Neural cell (in vitro differentiated cells): Measurements from ENCODE around the gene HMCN2. TPM values are rescaled to one million over a fixed set of nuclear protein-coding genes. Genes with fewer than 3 reads are reported as not detected.

Experiments
- H2AFZ ChIP-seq: fragments of 200-600, 300-800 bp; sonication (generic), shearing (Covaris generic); 2 replicates; pipeline ENCODE4 v1.6.0; 2014; ENCODE audit warnings: low read depth, mild to moderate bottlenecking, antibody characterized with exemption, low read length, moderate library complexity
- H3F3A ChIP-seq: fragments of 200-600 bp; shearing (Covaris generic); 2 replicates; pipeline ENCODE4 v1.6.1; 2016; ENCODE audit warnings: mild to moderate bottlenecking, moderate library complexity, mixed read lengths, antibody characterized with exemption, low read length; ENCODE audit not compliant: insufficient read depth, poor library complexity, severe bottlenecking
- H3K27ac ChIP-seq: fragments of 200-600, 300-800 bp; sonication (generic), shearing (Covaris generic); 2 replicates; pipeline ENCODE4 v1.5.1; 2014; ENCODE audit warnings: mild to moderate bottlenecking, low read length, moderate library complexity
- H3K27me3 ChIP-seq: fragments of 300-800, 200-600 bp; sonication (generic), shearing (Covaris generic); 2 replicates; pipeline ENCODE4 v1.6.0; 2014; ENCODE audit warnings: mild to moderate bottlenecking, low read depth, low read length, moderate library complexity; ENCODE audit not compliant: insufficient read depth
- H3K36me3 ChIP-seq: fragments of 300-800, 200-600 bp; sonication (generic), shearing (Covaris generic); 2 replicates; pipeline ENCODE4 v1.5.1; 2014; ENCODE audit warnings: mild to moderate bottlenecking, antibody characterized with exemption, low read length, moderate library complexity; ENCODE audit not compliant: insufficient read depth
- H3K4me2 ChIP-seq: fragments of 300-800, 200-600 bp; sonication (generic), shearing (Covaris generic); 2 replicates; pipeline ENCODE4 v1.6.0; 2014; ENCODE audit warnings: mild to moderate bottlenecking, low read length
- H3K4me3 ChIP-seq: fragments of 300-800, 200-600 bp; sonication (generic), shearing (Covaris generic); 2 replicates; pipeline ENCODE4 v1.5.1; 2014; ENCODE audit warnings: mild to moderate bottlenecking, low read length, moderate library complexity
- H3K79me2 ChIP-seq: fragments of 200-600 bp; shearing (Covaris generic); replicated peaks from 2 replicates; pipeline ENCODE4 v1.6.0; 2014; ENCODE audit warnings: mild to moderate bottlenecking, low read length, moderate library complexity; ENCODE audit not compliant: insufficient read depth
- H3K9ac ChIP-seq: fragments of 300-800, 200-600 bp; sonication (generic), shearing (Covaris generic); 2 replicates; pipeline ENCODE4 v1.6.1; 2016; ENCODE audit warnings: mild to moderate bottlenecking, low read length, mixed read lengths
- H3K9me2 ChIP-seq: fragments of 200-600 bp; shearing (Covaris generic); 2 replicates; pipeline ENCODE4 v1.6.1; 2016; ENCODE audit warnings: mild to moderate bottlenecking, low read length, mixed read lengths; ENCODE audit not compliant: insufficient read depth
- H3K9me3 ChIP-seq: fragments of 200-600, 300-800 bp; sonication (generic), shearing (Covaris generic); 2 replicates; pipeline ENCODE4 v1.6.1; 2016; ENCODE audit warnings: mild to moderate bottlenecking, mixed run types, low read length, moderate library complexity, mixed read lengths
- H4K20me1 ChIP-seq: fragments of 200-600 bp; shearing (Covaris generic); 2 replicates; pipeline ENCODE4 v1.6.1; 2016; ENCODE audit warnings: mild to moderate bottlenecking, mixed run types; ENCODE audit not compliant: insufficient read depth
- EP300 ChIP-seq: fragments of 450-650 bp; conservative IDR thresholded peaks from 2 replicates; pipeline ENCODE4 v1.6.1; 2014; ENCODE audit warnings: antibody characterized with exemption, mild to moderate bottlenecking, moderate library complexity; ENCODE audit not compliant: poor library complexity, severe bottlenecking
- EZH2 ChIP-seq: fragments of 200-600, 300-800 bp; shearing (Covaris generic), sonication (generic); IDR thresholded peaks from 2 replicates; pipeline ENCODE4 v1.6.1; 2014; ENCODE audit warnings: antibody characterized with exemption, low read length, borderline replicate concordance, mild to moderate bottlenecking; ENCODE audit not compliant: insufficient read depth, poor library complexity, severe bottlenecking
- MXI1 ChIP-seq: fragments of 450-650 bp; conservative IDR thresholded peaks from 2 replicates; pipeline ENCODE4 v1.6.1; 2014; ENCODE audit warnings: antibody characterized with exemption, mild to moderate bottlenecking; ENCODE audit not compliant: poor library complexity, severe bottlenecking
- POLR2AphosphoS5 ChIP-seq: IDR thresholded peaks from 2 replicates; pipeline ENCODE4 v1.6.1; 2012
- RAD21 ChIP-seq: fragments of 450-650 bp; conservative IDR thresholded peaks from 2 replicates; pipeline ENCODE4 v1.6.1; 2014; ENCODE audit warnings: antibody characterized with exemption, mild to moderate bottlenecking, moderate library complexity
- REST ChIP-seq: IDR thresholded peaks from 2 replicates; pipeline ENCODE4 v1.6.1; 2012; ENCODE audit warnings: borderline replicate concordance
- SMC3 ChIP-seq: fragments of 450-650 bp; conservative IDR thresholded peaks from 2 replicates; pipeline ENCODE4 v1.6.1; 2014; ENCODE audit warnings: antibody characterized with exemption, mild to moderate bottlenecking, moderate library complexity; ENCODE audit not compliant: poor library complexity
- TAF1 ChIP-seq: IDR thresholded peaks from 2 replicates; pipeline ENCODE4 v1.6.1; 2012; ENCODE audit warnings: low read depth
- polyA plus RNA-seq: library from polyadenylated mRNA; depleted of rRNA; stranded (reverse); fragments of >200 nt; gene quantifications from 2 replicates; pipeline ENCODE4 v1.2.3, GENCODE V29; 2014
- TF ChIP-seq, protein P1 (sequence below): fragments of 450-650 bp; IDR thresholded peaks from 2 replicates; pipeline ENCODE4 v1.5.1; 2014; ENCODE audit warnings: antibody characterized with exemption, mild to moderate bottlenecking, moderate library complexity; ENCODE audit not compliant: poor library complexity, severe bottlenecking

HMCN2 gene
- polyA plus RNA-seq, 1 donor from 2014 or later, result 1.7 TPM

DNA sequence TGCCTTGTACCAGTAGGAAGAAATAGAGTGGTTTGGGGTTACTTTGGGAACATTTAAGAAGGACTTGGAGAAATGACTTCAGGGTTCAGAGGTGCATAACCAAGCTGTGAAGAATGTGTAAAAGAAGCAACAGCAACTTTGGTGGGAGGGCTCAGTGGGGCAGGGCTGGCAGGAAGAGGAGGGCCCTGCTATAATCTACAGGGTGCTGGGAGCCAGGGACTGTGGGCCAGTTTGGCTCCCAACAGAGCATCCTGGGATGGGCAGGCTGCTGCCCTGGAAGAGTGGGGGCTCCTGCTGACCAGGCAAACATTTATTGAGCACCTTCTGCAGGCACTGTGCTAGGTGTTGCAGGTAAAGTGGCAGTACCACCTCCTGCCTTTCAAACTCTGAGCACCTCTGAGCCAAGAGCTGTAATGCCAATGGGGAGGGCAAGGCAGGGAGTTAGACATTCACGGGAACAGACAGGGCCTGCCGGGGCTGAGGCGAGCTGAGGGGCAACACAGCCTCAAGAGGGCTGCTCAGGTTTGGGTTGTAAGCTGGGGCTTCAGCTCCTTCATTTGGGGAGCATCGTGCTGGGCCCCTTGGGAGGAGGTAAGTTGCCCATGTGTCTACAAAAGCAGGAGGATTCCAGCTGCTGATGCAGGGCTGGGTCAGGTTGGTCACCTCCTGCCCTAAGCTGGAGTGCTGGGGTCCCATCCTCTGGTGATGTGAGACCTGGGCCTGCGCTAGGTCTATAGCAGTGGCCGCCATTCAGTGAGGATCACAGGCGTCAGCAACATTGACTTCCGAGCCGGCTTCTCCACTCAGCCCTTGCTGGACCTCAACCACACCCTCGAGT is 30.6 kb downstream of the HMCN2 start:
- Histone ChIP-seq H3K27ac (no peak overlapping the region), H4K20me1 (no peaks in the 10 kb centered on the region), H2AFZ (no peak overlapping the region), H3K4me2 (no peak overlapping the region), H3K4me3 (no peak overlapping the region), H3K9me3 (no peaks in the 10 kb centered on the region), H3K9ac (no peak overlapping the region), H3K27me3 (no peaks in the 10 kb centered on the region), H3F3A (no peaks in the 10 kb centered on the region), H3K9me2 (no peaks in the 10 kb centered on the region), H3K79me2 (no peaks in the 10 kb centered on the region), H3K36me3 (no peaks in the 10 kb centered on the region)
- no peak for TF ChIP-seq EZH2
- TF ChIP-seq TAF1, result no peak
- no peak for TF ChIP-seq EP300
- TF ChIP-seq, protein P1, sequence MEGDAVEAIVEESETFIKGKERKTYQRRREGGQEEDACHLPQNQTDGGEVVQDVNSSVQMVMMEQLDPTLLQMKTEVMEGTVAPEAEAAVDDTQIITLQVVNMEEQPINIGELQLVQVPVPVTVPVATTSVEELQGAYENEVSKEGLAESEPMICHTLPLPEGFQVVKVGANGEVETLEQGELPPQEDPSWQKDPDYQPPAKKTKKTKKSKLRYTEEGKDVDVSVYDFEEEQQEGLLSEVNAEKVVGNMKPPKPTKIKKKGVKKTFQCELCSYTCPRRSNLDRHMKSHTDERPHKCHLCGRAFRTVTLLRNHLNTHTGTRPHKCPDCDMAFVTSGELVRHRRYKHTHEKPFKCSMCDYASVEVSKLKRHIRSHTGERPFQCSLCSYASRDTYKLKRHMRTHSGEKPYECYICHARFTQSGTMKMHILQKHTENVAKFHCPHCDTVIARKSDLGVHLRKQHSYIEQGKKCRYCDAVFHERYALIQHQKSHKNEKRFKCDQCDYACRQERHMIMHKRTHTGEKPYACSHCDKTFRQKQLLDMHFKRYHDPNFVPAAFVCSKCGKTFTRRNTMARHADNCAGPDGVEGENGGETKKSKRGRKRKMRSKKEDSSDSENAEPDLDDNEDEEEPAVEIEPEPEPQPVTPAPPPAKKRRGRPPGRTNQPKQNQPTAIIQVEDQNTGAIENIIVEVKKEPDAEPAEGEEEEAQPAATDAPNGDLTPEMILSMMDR, result no peak
- no peak for TF ChIP-seq RAD21
- no peak for TF ChIP-seq POLR2AphosphoS5
- TF ChIP-seq SMC3, result no peak
- no peak for TF ChIP-seq MXI1
- TF ChIP-seq REST, result no peak

- no peaks in the 10 kb centered on the region for H3K27me3 ChIP-seq
- no peak overlapping the region for H3K4me2 ChIP-seq
- H3K9me2 ChIP-seq, result no peaks in the 10 kb centered on the region
- H3F3A ChIP-seq, result no peaks in the 10 kb centered on the region
- no peaks in the 10 kb centered on the region for H4K20me1 ChIP-seq
- no peaks in the 10 kb centered on the region for H3K36me3 ChIP-seq
- H2AFZ ChIP-seq, result no peak overlapping the region
- H3K9ac ChIP-seq, result no peak overlapping the region
- no peak for TF ChIP-seq RAD21
- no peak for TF ChIP-seq MXI1
- TF ChIP-seq, protein P1, result no peak
- TF ChIP-seq EP300, result no peak
- no peak for TF ChIP-seq TAF1
- no peaks in the 10 kb centered on the region for H3K79me2 ChIP-seq
- H3K9me3 ChIP-seq, result no peaks in the 10 kb centered on the region
- H3K27ac ChIP-seq, result no peak overlapping the region
- H3K4me3 ChIP-seq, result no peak overlapping the region
Measured at GRCh38 chr9:130296783-130297055, 31.2 kb downstream of the HMCN2 start.
